ENCODE results near the gene COQ10B.

Gene COQ10B

GRCh38 chr2:197502685-197503084 is 49.3 kb downstream of the COQ10B start:
- no peak for DNase-seq

DNA sequence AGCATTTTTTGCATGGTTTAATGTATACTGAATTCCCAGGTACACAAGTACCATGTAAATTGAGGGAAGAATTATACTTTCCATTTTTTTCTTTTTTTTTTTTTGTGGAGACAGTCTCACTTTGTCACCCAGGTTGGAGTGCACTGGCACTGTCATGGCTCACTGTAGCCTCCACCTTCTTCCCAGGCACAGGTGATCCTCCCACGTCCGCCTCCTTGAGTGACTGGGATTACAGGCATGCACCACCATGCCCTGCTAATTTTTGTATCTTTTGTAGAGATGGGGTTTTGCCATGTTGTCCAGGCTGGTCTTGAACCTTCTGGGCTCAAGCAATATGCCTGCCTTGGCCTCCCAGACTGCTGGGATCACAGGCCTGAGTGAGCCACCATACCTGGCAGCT is 50.6 kb downstream of the COQ10B start:
- DNase-seq = no peak

GRCh38 chr2:197504512-197504911 is 51.2 kb downstream of the COQ10B start:
- DNase-seq = no peak

- no peak for DNase-seq
Observed at GRCh38 chr2:197506658-197507057, 53.3 kb downstream of the COQ10B start.

DNA sequence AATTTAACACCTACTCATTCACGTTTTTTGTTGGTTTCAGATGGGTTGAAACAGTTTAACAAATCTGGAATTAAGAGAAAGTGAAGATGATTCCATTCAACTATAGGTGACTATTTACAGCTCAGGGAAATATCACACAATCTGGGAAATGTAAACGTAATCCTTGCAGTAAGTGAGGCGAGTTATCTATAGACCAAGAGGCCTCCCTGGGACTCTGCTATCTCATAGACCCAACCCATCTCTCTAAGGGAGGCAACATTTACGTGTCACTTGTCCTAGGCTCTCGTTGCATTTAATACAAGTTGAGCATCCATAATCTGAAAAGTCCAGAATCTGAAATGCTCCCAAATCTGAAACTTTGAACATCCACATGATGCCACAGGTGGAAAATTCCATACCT is 60.6 kb downstream of the COQ10B start:
- DNase-seq = no peak

- DNase-seq = no peak
Observed at GRCh38 chr2:197514754-197515153, 61.4 kb downstream of the COQ10B start.

DNA sequence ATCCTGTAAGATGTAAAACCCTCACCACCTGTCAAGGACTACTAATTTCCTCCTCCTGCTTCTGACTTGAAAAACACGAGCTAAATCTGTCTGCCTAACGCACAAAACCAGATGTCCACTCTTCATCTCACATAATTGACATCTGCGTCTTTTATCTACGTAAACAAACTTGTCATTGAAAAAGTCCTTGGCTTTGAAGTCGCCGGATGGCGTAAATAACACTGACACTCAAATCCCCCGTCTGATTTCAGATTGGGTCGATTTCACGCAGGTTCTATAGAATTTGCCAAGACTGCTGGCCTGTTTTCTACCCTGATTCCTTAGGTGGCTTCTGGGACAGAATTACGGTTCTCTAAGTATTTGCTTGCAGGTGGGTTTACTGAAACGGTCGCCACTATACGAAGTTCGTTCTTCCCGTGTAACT is 62.0 kb downstream of the COQ10B start:
- peak; percentile 61 for DNase-seq

DNA sequence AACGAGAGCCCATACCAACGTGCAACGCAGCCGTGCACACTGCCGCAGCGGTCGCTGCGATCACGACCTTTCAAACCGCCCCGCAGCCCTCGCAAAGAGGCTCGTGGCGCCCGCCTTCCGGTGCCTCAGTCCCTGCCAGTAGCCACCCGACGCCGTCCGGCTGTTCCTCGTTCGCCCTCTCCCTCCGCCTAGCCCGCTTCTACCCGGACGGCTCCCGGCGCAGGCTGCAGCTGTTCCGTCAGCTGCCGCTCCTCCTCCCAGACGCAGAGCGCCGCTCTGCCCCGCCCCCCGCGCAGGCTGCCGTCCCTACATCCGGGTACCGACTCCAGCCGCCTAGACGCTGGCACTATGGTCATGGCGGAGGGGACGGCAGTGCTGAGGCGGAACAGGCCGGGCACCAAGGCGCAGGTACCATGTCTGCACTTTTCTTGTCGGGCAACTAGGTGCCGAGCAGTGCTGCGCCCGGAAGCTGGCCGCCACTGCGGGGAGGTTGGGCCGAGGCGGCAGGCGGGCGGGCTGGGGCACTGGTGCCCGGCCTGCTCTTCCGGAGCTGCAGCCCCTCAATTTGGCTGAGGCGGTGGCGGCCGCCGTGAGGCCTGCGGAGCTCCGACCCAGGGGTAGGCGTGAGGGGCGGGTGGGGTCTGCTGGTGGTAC is 62.5 kb downstream of the COQ10B start, which contains the start of gene MOB4:
Gene MOB4, plus strand, starts transcription at position 328 of the 654 bp plus-strand sequence. Its CDS starts 21 bp downstream, at position 349.
- DNase-seq = peak; percentile 95

GRCh38 chr2:197516393-197516761 is 63.0 kb downstream of the COQ10B start:
- peak; percentile 35 for DNase-seq

DNA sequence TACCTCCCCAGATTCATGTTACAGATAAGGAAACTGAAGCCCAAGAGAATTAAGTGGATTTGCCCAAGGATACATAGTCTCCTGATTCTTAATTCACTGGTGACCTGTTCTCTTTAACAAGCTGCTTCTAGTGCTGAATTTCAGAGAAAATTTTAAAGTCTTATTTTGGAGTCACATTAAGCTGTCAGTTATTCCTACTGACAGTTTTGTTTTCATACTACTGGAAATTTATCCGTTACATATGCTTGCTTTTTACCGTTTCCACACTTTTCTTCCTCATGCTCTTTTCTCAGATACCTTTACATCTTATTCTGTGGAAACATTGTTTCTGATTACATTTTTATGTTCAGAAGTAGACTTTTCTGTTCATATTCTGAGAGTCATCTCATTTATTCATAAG is 63.8 kb downstream of the COQ10B start:
- DNase-seq = no peak

All from CD4-positive, alpha-beta T cell treated with Interleukin-21 for 1 hour (primary cell).